Measurements from ENCODE around the gene CPD. TPM values are rescaled to one million over a fixed set of nuclear protein-coding genes. Genes with fewer than 3 reads are reported as not detected.
"Not testable (repeated sequence)": the region's sequence is repeated elsewhere in the genome, so short reads cannot be mapped to it uniquely, and the experiment has no call there.

CPD gene
- total RNA-seq, 1 donor from 2014 or later: 8.2 TPM

- Mint-ChIP-seq H3K4me1 (no peaks in the 10 kb centered on the region), H3K36me3 (ENCODE audit: low read depth) (peaks cover 37% of the 10 kb centered on the region), H3K27ac (no peak overlapping the region), H3K9me3 (peaks cover 6% of the 10 kb centered on the region), H3K27me3 (no peaks in the 10 kb centered on the region), H3K4me3 (no peak overlapping the region)
- ChIA-PET CTCF (no interaction called here), POLR2A (no interaction called here)
- no peak for DNase-seq
- intact Hi-C loops (cut with micrococcal nuclease): no loop called here
- no peak for TF ChIP-seq CTCF (IDR thresholded peaks at IDR 0.05)
- ATAC-seq (ENCODE audit: low read depth): no peak
These were observed 75.9 kb downstream of the CPD start for GRCh38 chr17:30454635-30455034.

DNA sequence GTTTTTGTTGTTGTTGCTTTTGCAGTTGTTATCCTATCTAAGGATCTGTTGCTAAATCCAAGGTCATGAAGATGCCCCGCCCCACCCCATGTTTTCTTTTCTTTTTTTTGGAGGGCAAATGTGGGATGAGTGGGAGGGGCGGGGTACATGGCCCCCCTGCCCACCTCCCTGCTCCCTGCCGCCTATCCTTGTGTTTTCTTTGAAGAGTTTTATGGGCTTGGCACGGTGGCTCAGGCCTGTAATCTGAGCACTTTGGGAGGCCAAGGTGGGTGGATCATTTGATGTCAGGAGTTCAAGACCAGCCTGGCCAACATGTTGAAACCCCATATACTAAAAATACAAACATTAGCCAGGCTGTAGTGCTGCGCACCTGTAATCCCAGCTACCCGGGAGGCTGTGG lies 79.6 kb downstream of the CPD start:
- ChIA-PET POLR2A (no interaction called here), CTCF (no interaction called here)
- intact Hi-C loops (cut with micrococcal nuclease): no loop called here
- no peak for DNase-seq
- Mint-ChIP-seq H3K9me3 (peaks cover 6% of the 10 kb centered on the region), H3K27ac (no peak overlapping the region), H3K4me3 (no peak overlapping the region), H3K27me3 (no peaks in the 10 kb centered on the region), H3K36me3 (ENCODE audit: low read depth) (peaks cover 41% of the 10 kb centered on the region), H3K4me1 (peaks cover 2% of the 10 kb centered on the region)
- TF ChIP-seq CTCF (IDR thresholded peaks at IDR 0.05): no peak
- no peak for ATAC-seq (ENCODE audit: low read depth)

- POLR2A ChIA-PET: not testable (repeated sequence)
These were observed 80.2 kb downstream of the CPD start for GRCh38 chr17:30458797-30459413.

DNA sequence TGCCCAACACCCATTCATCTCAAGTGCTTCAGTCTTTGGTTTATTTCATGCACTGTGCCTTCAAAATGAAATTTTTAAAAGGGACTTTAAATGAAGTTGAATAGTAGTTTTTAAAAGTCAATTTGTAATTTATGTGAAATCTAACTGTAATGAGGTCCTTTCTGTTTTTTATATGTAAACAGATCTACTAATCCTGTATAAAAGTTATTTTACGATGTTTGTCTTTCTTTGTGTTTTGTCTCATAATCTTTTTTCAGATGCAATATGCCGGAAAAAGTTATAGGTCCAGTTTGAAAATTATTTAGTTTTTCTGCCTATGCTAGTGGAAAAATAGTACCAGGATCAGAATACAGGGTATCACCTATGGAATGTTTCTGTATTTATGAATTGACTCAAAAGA lies 89.7 kb downstream of the CPD start:
- intact Hi-C loops (cut with micrococcal nuclease): no loop called here
- CTCF ChIA-PET: interaction anchor here (2.3 kb wide), 1 partner anchor 8 kb away, joined by 6 read pairs; the partner anchor contains the start of gene GOSR1
- peaks cover 3% of the 10 kb centered on the region for H3K36me3 Mint-ChIP-seq (ENCODE audit: low read depth)

More at GRCh38 chr17:30458797-30459413, 80.2 kb downstream of the CPD start:
- DNase-seq; H3K27me3 Mint-ChIP-seq; H3K4me1 Mint-ChIP-seq; H3K4me3 Mint-ChIP-seq; H3K27ac Mint-ChIP-seq; ATAC-seq (ENCODE audit: low read depth); H3K9me3 Mint-ChIP-seq; CTCF ChIA-PET; intact Hi-C loops (cut with micrococcal nuclease): not testable (repeated sequence)
- H3K36me3 Mint-ChIP-seq (ENCODE audit: low read depth): peaks cover 38% of the 10 kb centered on the region

GRCh38 chr17:30472238-30472890 lies 93.6 kb downstream of the CPD start:
- Mint-ChIP-seq H3K27ac (no peak overlapping the region), H3K4me3 (no peak overlapping the region), H3K4me1 (peaks cover 11% of the 10 kb centered on the region), H3K27me3 (no peaks in the 10 kb centered on the region), H3K9me3 (no peaks in the 10 kb centered on the region), H3K36me3 (ENCODE audit: low read depth) (peaks cover 3% of the 10 kb centered on the region)
- POLR2A ChIA-PET: no interaction called here
- intact Hi-C loops (cut with micrococcal nuclease): loop anchor here (10.0 kb wide), 1 partner anchor 368 kb away; no protein-coding TSS in a partner anchor
- no peak for TF ChIP-seq CTCF (IDR thresholded peaks at IDR 0.05)
- DNase-seq: no peak
- CTCF ChIA-PET: interaction anchor here (0.5 kb wide), 1 partner anchor 132 kb away, joined by 3 read pairs; no protein-coding TSS in a partner anchor
- no peak for ATAC-seq (ENCODE audit: low read depth)

More for the DNA sequence above, 89.7 kb downstream of the CPD start:
- H3K9me3 Mint-ChIP-seq: no peaks in the 10 kb centered on the region
- H3K27me3 Mint-ChIP-seq: no peaks in the 10 kb centered on the region
- no peak for ATAC-seq (ENCODE audit: low read depth)
- H3K4me1 Mint-ChIP-seq: no peaks in the 10 kb centered on the region
- H3K27ac Mint-ChIP-seq: no peak overlapping the region
- no peak overlapping the region for H3K4me3 Mint-ChIP-seq
- no peak for DNase-seq
- no peak for TF ChIP-seq CTCF (IDR thresholded peaks at IDR 0.05)
- POLR2A ChIA-PET: no interaction called here
